H9 (cell line): Measurements from ENCODE around the gene ARHGAP1. TPM values are rescaled to one million over a fixed set of nuclear protein-coding genes. Genes with fewer than 3 reads are reported as not detected.

ENCODE experiments used
- DNase-seq: peaks from one replicate; pipeline ENCODE4 v3.0.0-alpha.2; 2017
- H2AFZ ChIP-seq: one replicate; pipeline ENCODE4 v1.6.1; 2013; ENCODE audit warnings: mild to moderate bottlenecking, low read length, control low read depth, moderate library complexity
- H2AK5ac ChIP-seq: 2 replicates; pipeline ENCODE4 v1.6.1; 2013; ENCODE audit warnings: low read length, control low read depth, mixed read lengths; ENCODE audit not compliant: insufficient read length
- H2BK120ac ChIP-seq: one replicate; pipeline ENCODE4 v1.6.1; 2013; ENCODE audit warnings: low read depth, mild to moderate bottlenecking, low read length, control low read depth, inconsistent platforms; ENCODE audit not compliant: poor library complexity, severe bottlenecking
- H2BK12ac ChIP-seq: 2 replicates; pipeline ENCODE4 v1.6.1; 2013; ENCODE audit warnings: low read length, control low read depth, mixed read lengths, low read depth; ENCODE audit not compliant: insufficient read length
- H2BK15ac ChIP-seq: 2 replicates; pipeline ENCODE4 v1.6.1; 2013; ENCODE audit warnings: low read depth, low read length, control low read depth
- H2BK20ac ChIP-seq: one replicate; pipeline ENCODE4 v1.6.1; 2013; ENCODE audit warnings: low read depth, mild to moderate bottlenecking, low read length, control low read depth, inconsistent platforms; ENCODE audit not compliant: poor library complexity, severe bottlenecking
- H2BK5ac ChIP-seq: 2 replicates; pipeline ENCODE4 v1.6.1; 2013; ENCODE audit warnings: low read length, control low read depth, mixed read lengths; ENCODE audit not compliant: insufficient read length
- H3K14ac ChIP-seq: 2 replicates; pipeline ENCODE4 v1.6.1; 2013; ENCODE audit warnings: low read length, control low read depth; ENCODE audit not compliant: insufficient read depth
- H3K18ac ChIP-seq: 2 replicates; pipeline ENCODE4 v1.6.1; 2013; ENCODE audit warnings: low read depth, mild to moderate bottlenecking, mixed read lengths, low read length, control low read depth; ENCODE audit not compliant: insufficient read length
- H3K23ac ChIP-seq: 2 replicates; pipeline ENCODE4 v1.6.1; 2013; ENCODE audit warnings: low read length, control low read depth, mixed read lengths, low read depth; ENCODE audit not compliant: insufficient read length
- H3K23me2 ChIP-seq: 2 replicates; pipeline ENCODE4 v1.6.1; 2013; ENCODE audit warnings: low read depth, mild to moderate bottlenecking, mixed read lengths, low read length, control low read depth; ENCODE audit not compliant: insufficient read length, poor library complexity, severe bottlenecking
- H3K27ac ChIP-seq: 2 replicates; pipeline ENCODE4 v1.5.1; 2013; ENCODE audit warnings: low read length, control low read depth, mixed read lengths, low read depth; ENCODE audit not compliant: insufficient read length
- H3K27me3 ChIP-seq: 2 replicates; pipeline ENCODE4 v1.6.1; 2013; ENCODE audit warnings: low read length, control low read depth, inconsistent platforms; ENCODE audit not compliant: insufficient read depth
- H3K4ac ChIP-seq: 2 replicates; pipeline ENCODE4 v1.6.1; 2013; ENCODE audit warnings: low read depth, mild to moderate bottlenecking, control low read depth, inconsistent platforms, low read length, moderate library complexity
- H3K4me1 ChIP-seq: 2 replicates; pipeline ENCODE4 v1.6.1; 2013; ENCODE audit warnings: low read length, control low read depth, inconsistent platforms; ENCODE audit not compliant: insufficient read depth
- H3K4me2 ChIP-seq: 2 replicates; pipeline ENCODE4 v1.6.1; 2013; ENCODE audit warnings: low read length, control low read depth, mixed read lengths; ENCODE audit not compliant: insufficient read length, insufficient read depth
- H3K56ac ChIP-seq: 2 replicates; pipeline ENCODE4 v1.6.1; 2013; ENCODE audit warnings: low read depth, mild to moderate bottlenecking, mixed read lengths, low read length, control low read depth; ENCODE audit not compliant: insufficient read length
- H3K79me1 ChIP-seq: 2 replicates; pipeline ENCODE4 v1.6.1; 2013; ENCODE audit warnings: low read depth, mild to moderate bottlenecking, moderate library complexity, low read length, control low read depth, inconsistent platforms; ENCODE audit not compliant: insufficient read depth, poor library complexity, severe bottlenecking
- H3K79me2 ChIP-seq: 2 replicates; pipeline ENCODE4 v1.6.1; 2013; ENCODE audit warnings: low read length, control low read depth, inconsistent platforms; ENCODE audit not compliant: insufficient read depth
- H3K9ac ChIP-seq: 2 replicates; pipeline ENCODE4 v1.6.1; 2013; ENCODE audit warnings: low read length, control low read depth, mixed read lengths; ENCODE audit not compliant: insufficient read length; ENCODE audit errors: extremely low read depth
- H3K9me3 ChIP-seq: one replicate; pipeline ENCODE4 v1.6.1; 2013; ENCODE audit warnings: low read depth, low read length, inconsistent platforms; ENCODE audit not compliant: control insufficient read depth
- H3T11ph ChIP-seq: one replicate; pipeline ENCODE4 v1.6.1; 2013; ENCODE audit warnings: mild to moderate bottlenecking, low read length, control low read depth, inconsistent platforms
- H4K20me1 ChIP-seq: one replicate; pipeline ENCODE4 v1.6.1; 2013; ENCODE audit not compliant: control insufficient read depth, insufficient read length, insufficient read depth
- H4K5ac ChIP-seq: 2 replicates; pipeline ENCODE4 v1.6.1; 2013; ENCODE audit warnings: low read depth, mild to moderate bottlenecking, mixed read lengths, low read length, control low read depth; ENCODE audit not compliant: insufficient read length
- H4K8ac ChIP-seq: replicated peaks from 2 replicates; pipeline ENCODE4 v1.6.1; 2013; ENCODE audit warnings: low read length, control low read depth, mixed read lengths, low read depth; ENCODE audit not compliant: insufficient read length
- H4K91ac ChIP-seq: 2 replicates; pipeline ENCODE4 v1.6.1; 2013; ENCODE audit warnings: low read depth, mild to moderate bottlenecking, moderate library complexity, mixed read lengths, low read length, control low read depth; ENCODE audit not compliant: insufficient read length
- H3K27ac Mint-ChIP-seq, 3 experiments: 2 replicates in 2 of 3; 3 replicates in 1 of 3; pipeline ENCODE4 v1.8.0; 2020 to 2021; ENCODE audit warnings: mixed read lengths in 3 of 3, mild to moderate bottlenecking in 1 of 3, moderate library complexity in 1 of 3
- H3K27me3 Mint-ChIP-seq: 2 replicates; pipeline ENCODE4 v1.8.0; 2021; ENCODE audit warnings: low read depth, mild to moderate bottlenecking, moderate library complexity, mixed read lengths
- H3K36me3 Mint-ChIP-seq, 3 experiments: 2 replicates in 2 of 3; 3 replicates in 1 of 3; pipeline ENCODE4 v1.8.0; 2020 to 2021; ENCODE audit warnings: low read depth in 3 of 3, mixed read lengths in 3 of 3; ENCODE audit not compliant: insufficient read depth in 1 of 3
- H3K4me1 Mint-ChIP-seq, 2 experiments: 2 replicates each; pipeline ENCODE4 v1.8.0; 2020; ENCODE audit warnings: mixed read lengths in 2 of 2
- H3K4me3 Mint-ChIP-seq, 2 experiments: 2 replicates in 1 of 2; 3 replicates in 1 of 2; pipeline ENCODE4 v1.8.0; 2020 to 2021; ENCODE audit warnings: mild to moderate bottlenecking in 2 of 2, mixed read lengths in 2 of 2, moderate library complexity in 1 of 2
- H3K9me3 Mint-ChIP-seq, 2 experiments: 2 replicates in 1 of 2; 3 replicates in 1 of 2; pipeline ENCODE4 v1.8.0; 2020; ENCODE audit warnings: mild to moderate bottlenecking in 2 of 2, mixed read lengths in 2 of 2, moderate library complexity in 1 of 2
- WGBS: extraction: QIAGEN DNeasy Blood & Tissue Kit; methylation state at CpG from one replicate; pipeline ENCODE4 v1.1.7; 2013; ENCODE audit warnings: missing lambda C conversion rate, low lambda C conversion rate, mixed read lengths; ENCODE audit not compliant: insufficient read length; ENCODE audit errors: extremely low coverage; 5-methylcytosine and 5-hydroxymethylcytosine counted together
- total RNA-seq: library from RNA; stranded (reverse); gene quantifications from 2 replicates; pipeline ENCODE4 v1.2.1, GENCODE V29; 2021
- TF ChIP-seq, protein P1 (sequence below): fragments of 200-600 bp; sonication (generic); conservative IDR thresholded peaks from 3 replicates; pipeline ENCODE4 v1.8.0; 2021; ENCODE audit warnings: antibody characterized with exemption, mild to moderate bottlenecking

Gene ARHGAP1
- total RNA-seq, 1 experiment from 2014 or later: 45.3 TPM

DNA sequence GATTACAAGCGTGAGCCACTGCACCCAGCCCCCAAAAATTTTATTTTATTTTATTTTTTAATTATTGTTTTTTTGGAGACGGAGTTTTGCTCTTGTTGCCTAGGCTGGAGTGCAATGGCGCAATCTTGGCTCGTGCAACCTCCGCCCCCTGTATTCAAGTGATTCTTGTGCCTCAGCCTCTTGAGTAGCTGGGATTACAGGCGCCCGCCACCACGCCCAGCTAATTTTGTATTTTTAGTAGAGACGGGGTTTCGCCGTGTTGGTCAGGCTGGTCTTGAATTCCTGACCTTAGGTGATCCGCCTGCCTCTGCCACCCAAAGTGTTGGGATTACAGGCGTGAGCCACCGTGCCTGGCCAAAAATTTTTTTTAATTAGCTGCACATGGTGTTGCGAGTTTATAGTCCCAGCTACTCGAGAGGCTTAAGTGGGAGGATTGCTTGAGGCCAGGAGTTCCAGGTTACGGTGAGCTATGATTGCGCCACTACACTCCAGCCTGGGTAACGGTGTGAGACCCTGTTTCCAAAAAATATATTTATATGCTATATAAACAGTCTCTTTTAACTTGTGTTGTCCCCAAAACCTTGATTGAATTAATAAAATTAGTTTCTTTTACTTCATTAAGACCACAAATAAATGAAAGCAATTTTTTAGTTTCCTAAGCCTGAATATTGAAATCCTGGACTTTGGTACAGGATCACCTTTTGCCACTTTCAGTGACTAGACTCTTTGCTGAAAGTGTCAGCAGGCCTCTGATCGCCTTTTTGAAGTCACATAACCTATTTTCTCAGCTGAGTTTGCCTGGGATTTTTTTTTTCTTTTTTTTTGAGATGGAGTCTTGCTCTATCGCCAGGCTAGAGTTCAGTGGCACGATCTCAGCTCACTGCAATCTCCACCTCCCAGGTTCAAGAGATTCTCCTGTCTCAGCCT is 66.9 kb downstream of the ARHGAP1 start:
- no peak overlapping the region for H3K56ac ChIP-seq
- no peaks in the 10 kb centered on the region for H3K79me1 ChIP-seq
- H3K9me3 Mint-ChIP-seq: no peaks in the 10 kb centered on the region
- H2AFZ ChIP-seq: no peak overlapping the region
- no peak overlapping the region for H4K8ac ChIP-seq
- H3K36me3 Mint-ChIP-seq: peaks cover 4 to 28% (median 18%) of the 10 kb centered on the region in 3 experiments; a peak in 6 of 7 replicates
- H3K27ac ChIP-seq: no peak overlapping the region
- H3K23ac ChIP-seq: no peak overlapping the region
- no peaks in the 10 kb centered on the region for H3K27me3 ChIP-seq
- H3K9ac ChIP-seq: no peak overlapping the region
- no peak overlapping the region for H3K4me2 ChIP-seq
- H3K27ac Mint-ChIP-seq: no peak overlapping the region
- H2AK5ac ChIP-seq: no peak overlapping the region
- H3K18ac ChIP-seq: no peak overlapping the region
- H2BK12ac ChIP-seq: no peak overlapping the region
- H2BK120ac ChIP-seq: no peak overlapping the region
- DNase-seq: no peak
- no peak overlapping the region for H3K14ac ChIP-seq
- no peak overlapping the region for H2BK5ac ChIP-seq
- H4K20me1 ChIP-seq: no peaks in the 10 kb centered on the region
- no peak overlapping the region for H2BK20ac ChIP-seq
- WGBS: no CpG with 5 or more reads among the region's 22 CpGs
- H3K4me1 ChIP-seq: no peaks in the 10 kb centered on the region
- no peaks in the 10 kb centered on the region for H3K9me3 ChIP-seq
- H4K91ac ChIP-seq: no peak overlapping the region
- no peak overlapping the region for H3T11ph ChIP-seq
- no peaks in the 10 kb centered on the region for H3K27me3 Mint-ChIP-seq
- no peak overlapping the region for H3K4ac ChIP-seq
- H3K4me3 Mint-ChIP-seq: no peak overlapping the region
- H3K23me2 ChIP-seq: no peaks in the 10 kb centered on the region
- H2BK15ac ChIP-seq: no peak overlapping the region
- no peaks in the 10 kb centered on the region for H3K79me2 ChIP-seq
- TF ChIP-seq, protein P1, sequence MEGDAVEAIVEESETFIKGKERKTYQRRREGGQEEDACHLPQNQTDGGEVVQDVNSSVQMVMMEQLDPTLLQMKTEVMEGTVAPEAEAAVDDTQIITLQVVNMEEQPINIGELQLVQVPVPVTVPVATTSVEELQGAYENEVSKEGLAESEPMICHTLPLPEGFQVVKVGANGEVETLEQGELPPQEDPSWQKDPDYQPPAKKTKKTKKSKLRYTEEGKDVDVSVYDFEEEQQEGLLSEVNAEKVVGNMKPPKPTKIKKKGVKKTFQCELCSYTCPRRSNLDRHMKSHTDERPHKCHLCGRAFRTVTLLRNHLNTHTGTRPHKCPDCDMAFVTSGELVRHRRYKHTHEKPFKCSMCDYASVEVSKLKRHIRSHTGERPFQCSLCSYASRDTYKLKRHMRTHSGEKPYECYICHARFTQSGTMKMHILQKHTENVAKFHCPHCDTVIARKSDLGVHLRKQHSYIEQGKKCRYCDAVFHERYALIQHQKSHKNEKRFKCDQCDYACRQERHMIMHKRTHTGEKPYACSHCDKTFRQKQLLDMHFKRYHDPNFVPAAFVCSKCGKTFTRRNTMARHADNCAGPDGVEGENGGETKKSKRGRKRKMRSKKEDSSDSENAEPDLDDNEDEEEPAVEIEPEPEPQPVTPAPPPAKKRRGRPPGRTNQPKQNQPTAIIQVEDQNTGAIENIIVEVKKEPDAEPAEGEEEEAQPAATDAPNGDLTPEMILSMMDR: no peak
- H4K5ac ChIP-seq: no peak overlapping the region
- H3K4me1 Mint-ChIP-seq: no peaks in the 10 kb centered on the region
